OCI-LY3 (cell line): Measurements from ENCODE around the gene G6PD.
"Not testable (repeated sequence)": the region's sequence is repeated elsewhere in the genome, so short reads cannot be mapped to it uniquely, and the experiment has no call there.

Experiments
- EZH2phosphoT487 ChIP-seq: fragments of 200-600 bp; shearing (Covaris generic); IDR thresholded peaks from 2 replicates; pipeline ENCODE4 v1.6.1; 2018; ENCODE audit warnings: antibody characterized with exemption, mixed run types, low read depth
- TF ChIP-seq, protein P1 (sequence below): fragments of 200-600, 300-600 bp; sonication (generic); IDR thresholded peaks from 2 replicates; pipeline ENCODE4 v1.5.1; 2014; ENCODE audit warnings: antibody characterized with exemption, low read length, low read depth

DNA sequence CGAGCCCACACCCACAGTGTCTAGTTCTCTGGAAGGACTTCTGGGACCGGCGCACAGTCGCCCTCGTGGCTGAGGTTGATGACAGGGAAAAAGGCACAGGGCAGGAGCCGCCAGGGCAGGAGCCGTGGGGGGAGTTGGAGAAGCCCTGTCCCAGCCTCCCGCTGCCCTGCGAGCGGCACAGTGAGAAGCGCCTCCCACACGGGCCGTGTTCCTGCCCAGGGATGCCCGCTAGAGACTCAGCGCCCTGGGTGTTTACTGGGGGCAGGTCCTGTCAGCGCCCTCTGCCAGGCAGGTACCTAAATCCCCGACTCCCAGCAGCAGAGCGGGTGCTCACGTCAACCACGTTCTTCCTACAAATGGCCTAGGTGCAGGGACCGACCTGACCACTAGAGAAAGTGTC is 12.2 kb upstream of the G6PD start:
- not testable (repeated sequence) for TF ChIP-seq EZH2phosphoT487
- TF ChIP-seq, protein P1, sequence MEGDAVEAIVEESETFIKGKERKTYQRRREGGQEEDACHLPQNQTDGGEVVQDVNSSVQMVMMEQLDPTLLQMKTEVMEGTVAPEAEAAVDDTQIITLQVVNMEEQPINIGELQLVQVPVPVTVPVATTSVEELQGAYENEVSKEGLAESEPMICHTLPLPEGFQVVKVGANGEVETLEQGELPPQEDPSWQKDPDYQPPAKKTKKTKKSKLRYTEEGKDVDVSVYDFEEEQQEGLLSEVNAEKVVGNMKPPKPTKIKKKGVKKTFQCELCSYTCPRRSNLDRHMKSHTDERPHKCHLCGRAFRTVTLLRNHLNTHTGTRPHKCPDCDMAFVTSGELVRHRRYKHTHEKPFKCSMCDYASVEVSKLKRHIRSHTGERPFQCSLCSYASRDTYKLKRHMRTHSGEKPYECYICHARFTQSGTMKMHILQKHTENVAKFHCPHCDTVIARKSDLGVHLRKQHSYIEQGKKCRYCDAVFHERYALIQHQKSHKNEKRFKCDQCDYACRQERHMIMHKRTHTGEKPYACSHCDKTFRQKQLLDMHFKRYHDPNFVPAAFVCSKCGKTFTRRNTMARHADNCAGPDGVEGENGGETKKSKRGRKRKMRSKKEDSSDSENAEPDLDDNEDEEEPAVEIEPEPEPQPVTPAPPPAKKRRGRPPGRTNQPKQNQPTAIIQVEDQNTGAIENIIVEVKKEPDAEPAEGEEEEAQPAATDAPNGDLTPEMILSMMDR: not testable (repeated sequence)
